Hematopoietic multipotent progenitor cell (in vitro differentiated cells): ENCODE measurements around the gene SPINK2. TPM values are rescaled to one million over a fixed set of nuclear protein-coding genes. Genes with fewer than 3 reads are reported as not detected.
A peak's percentile ranks its signal among the peaks of the same experiment; 100 is the strongest.

Experiments used
- DNase-seq, 3 donors: peaks; one replicate each; pipeline ENCODE4 v3.0.0-alpha.2; 2011 to 2015; ENCODE audit warnings: low read depth in 2 of 3, low spot score in 2 of 3
- total RNA-seq: library from RNA; depleted of rRNA; stranded (reverse); fragments of >200 nt; gene quantifications from one replicate; pipeline ENCODE4 v1.2.3, GENCODE V29; 2012

SPINK2 gene, protein sequence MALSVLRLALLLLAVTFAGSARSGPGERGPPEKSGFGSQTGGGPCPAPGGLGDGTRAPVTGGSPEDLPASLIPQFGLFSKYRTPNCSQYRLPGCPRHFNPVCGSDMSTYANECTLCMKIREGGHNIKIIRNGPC
- 209 TPM for total RNA-seq

GRCh38 chr4:56821381-56822243 lies at the start of gene SPINK2:
Gene SPINK2, minus strand, starts transcription at chr4:56821701. Its CDS starts 39 bp downstream, at chr4:56821662.
- peak in 2 of 3 donors; percentile 68 to 73 for DNase-seq

DNA sequence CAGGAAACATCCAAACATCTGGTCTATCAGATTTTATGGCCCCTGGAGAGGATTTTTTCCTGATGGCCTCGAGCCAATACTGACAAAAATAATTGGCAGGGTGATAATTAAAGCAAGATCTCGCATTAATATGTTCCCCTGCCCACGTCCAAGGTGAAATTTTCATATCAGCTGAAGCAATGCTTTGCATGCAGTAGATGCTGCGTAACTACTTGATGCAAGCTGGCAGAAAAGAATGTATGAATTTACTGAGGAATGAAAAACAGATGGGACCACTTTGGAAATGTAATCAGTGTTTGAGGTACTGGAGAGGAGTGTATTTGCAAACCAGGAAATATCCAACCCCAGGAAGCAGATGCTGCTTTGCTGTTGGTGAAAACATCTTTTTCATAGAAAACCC lies 49.4 kb upstream of the SPINK2 start:
- peak in 2 of 3 donors; percentile 34 to 77 for DNase-seq

DNA sequence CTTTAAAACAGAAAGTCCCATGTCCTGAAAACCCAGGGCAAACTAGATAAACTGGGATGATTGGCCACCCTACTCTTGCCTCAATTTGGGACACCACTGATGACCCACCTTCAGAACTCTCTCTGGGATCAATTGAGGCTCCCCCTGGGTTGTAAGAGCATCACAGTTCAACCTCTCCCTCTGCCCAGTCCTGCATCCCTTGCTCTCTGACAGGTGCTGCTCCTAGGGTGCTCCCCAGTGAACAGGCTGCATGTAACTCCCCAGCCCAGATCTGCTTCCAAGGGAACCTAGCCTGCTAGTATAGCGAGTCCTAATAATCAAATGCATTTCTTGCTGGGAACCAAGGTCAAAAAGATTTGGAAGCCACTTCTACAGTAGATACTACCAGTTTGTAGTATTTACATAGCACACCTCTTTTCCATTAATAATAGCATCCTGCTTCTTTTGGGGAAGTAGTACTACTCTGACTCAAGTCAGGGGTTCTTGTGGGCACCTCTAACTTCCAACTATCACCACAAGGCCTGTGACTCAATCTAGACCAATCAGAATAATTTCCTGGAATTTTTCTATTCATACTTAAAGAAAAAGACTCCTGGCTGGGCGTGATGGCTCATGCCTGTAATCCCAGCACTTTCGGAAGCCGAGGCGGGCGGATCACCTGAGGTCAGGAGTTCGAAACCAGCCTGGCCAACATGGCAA lies 42.1 kb upstream of the SPINK2 start:
- DNase-seq = peak in 2 of 3 donors; percentile 53 to 76

DNA sequence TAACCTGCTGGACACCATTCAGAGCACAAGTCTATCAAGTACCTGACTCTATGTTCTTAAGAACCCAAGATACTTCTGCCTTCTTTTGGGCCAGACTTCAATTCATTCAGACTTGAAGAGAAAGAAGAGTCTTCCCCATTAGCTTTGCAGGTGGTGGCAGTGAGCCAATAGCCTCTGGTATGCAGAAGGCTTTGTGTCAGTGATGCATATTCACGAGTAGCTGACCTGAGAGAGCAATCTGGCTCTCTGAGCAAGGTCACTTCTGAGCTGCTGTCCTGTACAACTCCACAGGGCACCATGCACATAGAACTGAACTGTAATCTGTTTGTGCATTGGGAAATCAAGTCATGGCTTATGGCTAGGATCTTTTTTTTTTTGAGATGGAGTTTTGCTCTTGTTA lies 39.9 kb upstream of the SPINK2 start:
- DNase-seq = no peak

DNA sequence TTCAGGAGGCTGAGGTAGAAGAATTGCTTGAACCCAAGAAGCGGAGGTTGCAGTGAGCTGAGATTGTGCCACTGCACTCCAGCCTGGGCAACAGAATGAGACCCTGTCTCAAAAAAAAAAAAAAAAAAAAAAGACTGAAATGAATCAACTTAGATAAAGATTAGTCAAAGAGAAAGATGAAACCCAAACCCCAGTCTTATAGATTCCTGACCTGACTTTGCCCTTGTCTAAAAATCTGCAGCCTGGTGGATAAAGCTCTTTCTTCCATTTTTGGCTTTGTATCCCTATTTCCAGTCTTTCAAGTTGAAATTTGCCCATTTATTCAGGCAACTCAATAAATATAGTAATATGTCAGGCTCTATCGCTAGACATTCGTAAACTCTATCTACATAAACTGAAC lies 39.3 kb upstream of the SPINK2 start:
- no peak for DNase-seq

GRCh38 chr4:56859841-56860240 lies 38.3 kb upstream of the SPINK2 start:
- no peak for DNase-seq

- no peak for DNase-seq
These were observed 36.3 kb upstream of the SPINK2 start for GRCh38 chr4:56857601-56858309.

GRCh38 chr4:56856656-56857055 lies 35.2 kb upstream of the SPINK2 start:
- DNase-seq = no peak

- no peak for DNase-seq
These were observed 29.4 kb upstream of the SPINK2 start for GRCh38 chr4:56850910-56851309.

GRCh38 chr4:56844802-56845580 lies 23.5 kb upstream of the SPINK2 start:
- DNase-seq = no peak

DNA sequence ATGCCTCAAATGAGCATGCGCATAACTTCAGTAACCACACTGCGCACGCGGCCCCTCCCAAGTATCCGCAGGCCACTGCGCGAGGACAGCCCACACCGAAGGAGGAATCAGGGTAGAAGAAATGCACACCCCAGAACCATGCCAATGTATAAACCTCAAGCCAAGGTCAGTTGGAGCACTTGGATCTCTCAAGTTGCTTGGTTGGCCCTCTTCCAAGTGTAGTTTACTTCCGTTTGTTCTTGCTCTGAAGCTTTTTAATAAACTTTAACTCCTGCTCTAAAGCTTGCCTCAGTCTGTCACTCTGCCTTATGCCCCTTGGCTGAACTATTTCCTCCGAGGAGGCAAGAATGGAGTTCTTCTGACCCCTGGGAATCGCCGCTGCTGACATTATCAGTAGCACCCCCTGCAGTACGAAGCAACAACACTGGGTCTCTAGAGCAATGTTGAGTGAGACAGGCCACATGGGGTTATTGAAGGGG lies 22.0 kb upstream of the SPINK2 start:
- DNase-seq = no peak

- DNase-seq = no peak
These were observed 19.1 kb upstream of the SPINK2 start for GRCh38 chr4:56840559-56840958.

DNA sequence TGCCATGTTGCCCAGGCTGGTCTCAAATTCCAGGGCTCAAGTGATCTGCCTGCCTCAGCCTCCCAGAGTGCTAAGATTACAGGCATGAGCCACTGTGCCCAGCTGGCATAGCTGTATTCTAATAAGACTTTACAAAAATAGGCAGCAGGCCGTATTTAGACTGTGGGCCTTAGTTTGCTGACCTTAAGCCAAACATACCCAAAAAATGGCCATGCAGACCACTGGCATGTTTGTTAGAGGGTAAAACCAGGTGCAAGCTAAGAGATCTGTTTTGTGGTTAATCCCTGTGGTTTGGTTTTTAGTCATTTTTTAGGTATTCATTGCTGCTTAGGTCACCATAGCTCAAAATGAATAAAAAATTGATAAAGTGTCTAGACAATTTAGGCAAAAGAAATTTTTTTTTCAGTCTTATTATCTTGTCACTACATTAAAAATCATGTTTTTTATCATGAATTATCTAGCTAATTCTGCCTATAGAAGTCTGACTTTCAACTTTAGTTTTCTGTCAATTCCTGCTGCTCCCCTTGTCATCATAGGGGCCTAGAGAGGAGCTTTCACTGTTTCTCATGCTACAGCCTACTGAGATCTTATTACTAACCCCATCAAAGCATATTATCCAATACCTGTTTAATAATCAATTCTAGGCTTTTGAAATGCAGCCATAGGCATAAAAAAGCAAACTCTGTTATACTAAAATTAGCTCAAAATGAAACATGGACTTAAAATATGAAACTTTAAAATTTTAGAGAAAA lies 7.5 kb upstream of the SPINK2 start:
- DNase-seq = peak in 1 of 3 donors; percentile 36

- DNase-seq = no peak
These were observed 2.6 kb upstream of the SPINK2 start for GRCh38 chr4:56823933-56824600.

GRCh38 chr4:56818797-56819196 lies 2.7 kb downstream of the SPINK2 start:
- DNase-seq = no peak

- DNase-seq = no peak
These were observed 3.5 kb downstream of the SPINK2 start for GRCh38 chr4:56817840-56818491.

- no peak for DNase-seq
These were observed 14.8 kb downstream of the SPINK2 start for GRCh38 chr4:56806666-56807065.

DNA sequence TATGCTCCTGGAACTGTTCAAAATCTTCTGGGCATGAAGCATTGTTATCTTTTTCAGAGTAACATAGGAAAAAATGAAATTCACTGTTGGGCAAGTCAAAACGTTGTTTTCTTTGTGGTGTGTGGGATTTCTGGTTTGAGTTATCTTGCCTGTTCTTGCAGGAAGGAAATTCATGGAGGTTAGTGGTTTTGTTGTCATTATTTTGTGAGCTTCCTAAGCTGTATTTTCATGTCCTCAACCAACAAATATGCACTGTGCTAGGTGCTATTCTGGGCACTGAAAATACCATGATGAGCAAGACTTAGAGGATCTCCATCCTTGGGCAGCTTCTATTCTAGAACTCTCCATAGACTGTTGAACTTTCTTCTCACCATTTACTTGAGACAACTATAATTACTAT lies 16.9 kb downstream of the SPINK2 start:
- DNase-seq = peak in 2 of 3 donors; percentile 73 to 78
